Measurements from ENCODE around the gene CCDC149.

DNA sequence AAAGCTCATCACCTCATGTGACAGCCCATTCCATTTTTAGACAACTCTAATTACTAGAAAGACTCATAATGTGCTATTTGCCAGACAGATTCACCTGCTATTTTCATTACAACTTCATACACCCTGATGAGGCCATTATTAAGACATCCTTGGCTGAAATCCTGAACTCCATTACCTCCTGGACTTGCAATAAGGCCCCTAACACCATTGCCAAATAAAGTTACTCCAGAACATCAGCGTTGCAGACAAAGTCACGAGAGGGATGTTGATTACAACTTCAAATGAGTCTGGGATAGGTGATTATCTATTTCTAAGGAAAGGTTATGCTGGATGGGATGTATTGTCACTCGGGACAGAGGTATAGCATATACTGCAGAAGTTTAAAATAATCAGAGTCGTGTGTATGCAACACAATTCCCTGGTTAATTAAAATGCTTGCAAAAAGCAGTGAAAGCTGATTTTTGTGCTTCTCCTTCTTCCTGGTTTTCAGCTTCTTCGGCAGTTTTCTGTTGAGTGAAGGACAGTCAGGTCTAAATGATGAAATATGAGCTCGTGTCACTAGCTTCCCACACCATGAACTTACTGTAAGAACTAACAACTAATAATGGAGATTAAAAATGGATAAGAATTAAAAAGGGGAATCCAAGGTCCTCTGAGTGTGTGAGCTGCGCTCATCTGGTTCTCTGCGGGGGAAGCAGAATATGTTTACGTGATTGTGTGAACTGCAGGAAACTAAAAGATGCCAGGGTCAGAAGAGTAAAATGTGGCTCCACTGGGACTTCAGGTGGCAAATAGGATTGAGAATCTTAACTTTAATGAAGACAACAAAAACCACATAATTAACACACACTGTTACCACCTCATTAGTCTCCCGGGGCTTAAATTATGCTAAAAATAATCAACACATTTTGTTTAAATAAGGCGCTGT is 135.0 kb downstream of the CCDC149 start:
- TF ChIP-seq, protein P1, sequence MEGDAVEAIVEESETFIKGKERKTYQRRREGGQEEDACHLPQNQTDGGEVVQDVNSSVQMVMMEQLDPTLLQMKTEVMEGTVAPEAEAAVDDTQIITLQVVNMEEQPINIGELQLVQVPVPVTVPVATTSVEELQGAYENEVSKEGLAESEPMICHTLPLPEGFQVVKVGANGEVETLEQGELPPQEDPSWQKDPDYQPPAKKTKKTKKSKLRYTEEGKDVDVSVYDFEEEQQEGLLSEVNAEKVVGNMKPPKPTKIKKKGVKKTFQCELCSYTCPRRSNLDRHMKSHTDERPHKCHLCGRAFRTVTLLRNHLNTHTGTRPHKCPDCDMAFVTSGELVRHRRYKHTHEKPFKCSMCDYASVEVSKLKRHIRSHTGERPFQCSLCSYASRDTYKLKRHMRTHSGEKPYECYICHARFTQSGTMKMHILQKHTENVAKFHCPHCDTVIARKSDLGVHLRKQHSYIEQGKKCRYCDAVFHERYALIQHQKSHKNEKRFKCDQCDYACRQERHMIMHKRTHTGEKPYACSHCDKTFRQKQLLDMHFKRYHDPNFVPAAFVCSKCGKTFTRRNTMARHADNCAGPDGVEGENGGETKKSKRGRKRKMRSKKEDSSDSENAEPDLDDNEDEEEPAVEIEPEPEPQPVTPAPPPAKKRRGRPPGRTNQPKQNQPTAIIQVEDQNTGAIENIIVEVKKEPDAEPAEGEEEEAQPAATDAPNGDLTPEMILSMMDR (IDR thresholded peaks at IDR 0.05) = no peak
- no peak for TF ChIP-seq POLR2A (IDR thresholded peaks at IDR 0.05)
